DOHH2 (cell line): ENCODE results near the gene SPOP.

Experiments
- CTCF ChIP-seq: fragments of 200-600 bp; sonication (generic); IDR thresholded peaks from one replicate; pipeline ENCODE4 v1.5.1; 2014; ENCODE audit warnings: antibody characterized with exemption, mild to moderate bottlenecking, low read depth, low read length; ENCODE audit not compliant: poor library complexity, severe bottlenecking
- EZH2phosphoT487 ChIP-seq: fragments of 200-600 bp; sonication (generic); IDR thresholded peaks from 2 replicates; pipeline ENCODE4 v1.6.1; 2017; ENCODE audit warnings: borderline replicate concordance, mild to moderate bottlenecking, antibody characterized with exemption, low read length, moderate library complexity, mixed read lengths

- no peak for TF ChIP-seq CTCF
- no peak for TF ChIP-seq EZH2phosphoT487
Observed at GRCh38 chr17:49676276-49676868, 1.5 kb downstream of the SPOP start.
